NK-92 treated with Interleukin-12 subunit alpha and Interleukin-12 subunit beta, amount 100 ng/mL, for 24 hours (cell line): Measurements from ENCODE around the gene DZIP1.

ENCODE experiments used
- DNase-seq: peaks from one replicate; lab custom pipeline; 2025; lab: John Stamatoyannopoulos, UW

DZIP1 gene

GRCh38 chr13:95544293-95544692 is 100.2 kb downstream of the DZIP1 start:
- DNase-seq: no peak

GRCh38 chr13:95541911-95542474 is 102.5 kb downstream of the DZIP1 start:
- no peak for DNase-seq

- no peak for DNase-seq
Measured at GRCh38 chr13:95541308-95541707, 103.2 kb downstream of the DZIP1 start.

- no peak for DNase-seq
Measured at GRCh38 chr13:95540888-95541287, 103.6 kb downstream of the DZIP1 start.

GRCh38 chr13:95536632-95537241 is 107.8 kb downstream of the DZIP1 start:
- no peak for DNase-seq

- no peak for DNase-seq
Measured at GRCh38 chr13:95535243-95535642, 109.3 kb downstream of the DZIP1 start.

- no peak for DNase-seq
Measured at GRCh38 chr13:95533545-95534160, 110.9 kb downstream of the DZIP1 start.

GRCh38 chr13:95530178-95530577 is 114.3 kb downstream of the DZIP1 start:
- DNase-seq: no peak
